ENCODE data around the gene ADCY5.

- no peak for TF ChIP-seq POLR2A (IDR thresholded peaks at IDR 0.05)
- TF ChIP-seq CTCF (IDR thresholded peaks at IDR 0.05) = no peak
Observed at GRCh38 chr3:123387532-123387931, 61.4 kb downstream of the ADCY5 start.

Data from Peyer's patch (tissue), 4 donors.